ENCODE measurements around the gene IL36RN.

DNA sequence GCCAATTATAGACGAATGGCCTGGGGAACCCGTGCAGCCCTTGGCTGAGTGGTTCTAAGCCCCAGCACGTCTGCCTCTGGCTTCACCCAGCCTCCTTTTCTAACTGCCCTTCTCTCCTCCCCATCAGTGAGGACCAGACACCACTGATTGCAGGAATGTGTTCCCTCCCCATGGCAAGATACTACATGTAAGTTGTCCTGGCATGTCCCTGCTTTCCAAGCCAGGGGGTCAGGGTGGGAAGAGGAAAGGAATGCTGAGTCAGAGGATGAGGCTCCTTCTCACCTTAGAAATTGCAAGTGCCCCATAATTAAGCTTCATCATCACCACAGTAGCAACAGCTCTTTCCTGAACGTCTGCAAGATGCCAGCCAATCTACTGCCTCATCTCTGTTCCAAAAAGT, 13.6 kb downstream of the IL36RN start:
- TF ChIP-seq, protein P1, sequence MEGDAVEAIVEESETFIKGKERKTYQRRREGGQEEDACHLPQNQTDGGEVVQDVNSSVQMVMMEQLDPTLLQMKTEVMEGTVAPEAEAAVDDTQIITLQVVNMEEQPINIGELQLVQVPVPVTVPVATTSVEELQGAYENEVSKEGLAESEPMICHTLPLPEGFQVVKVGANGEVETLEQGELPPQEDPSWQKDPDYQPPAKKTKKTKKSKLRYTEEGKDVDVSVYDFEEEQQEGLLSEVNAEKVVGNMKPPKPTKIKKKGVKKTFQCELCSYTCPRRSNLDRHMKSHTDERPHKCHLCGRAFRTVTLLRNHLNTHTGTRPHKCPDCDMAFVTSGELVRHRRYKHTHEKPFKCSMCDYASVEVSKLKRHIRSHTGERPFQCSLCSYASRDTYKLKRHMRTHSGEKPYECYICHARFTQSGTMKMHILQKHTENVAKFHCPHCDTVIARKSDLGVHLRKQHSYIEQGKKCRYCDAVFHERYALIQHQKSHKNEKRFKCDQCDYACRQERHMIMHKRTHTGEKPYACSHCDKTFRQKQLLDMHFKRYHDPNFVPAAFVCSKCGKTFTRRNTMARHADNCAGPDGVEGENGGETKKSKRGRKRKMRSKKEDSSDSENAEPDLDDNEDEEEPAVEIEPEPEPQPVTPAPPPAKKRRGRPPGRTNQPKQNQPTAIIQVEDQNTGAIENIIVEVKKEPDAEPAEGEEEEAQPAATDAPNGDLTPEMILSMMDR (conservative IDR thresholded peaks at IDR 0.05; ENCODE audit: low read depth, low read length) = no peak
- no peak for TF ChIP-seq EZH2 (IDR thresholded peaks at IDR 0.05; ENCODE audit: low read length, unreplicated experiment)
- TF ChIP-seq EZH2phosphoT487 (IDR thresholded peaks at IDR 0.05; ENCODE audit: borderline replicate concordance, low read length) = no peak

All from PC-3 (cell line).